ENCODE data around the gene TMEM8B.

Gene TMEM8B

GRCh38 chr9:35842020-35842745 is 13.2 kb downstream of the TMEM8B start:
- no peak for DNase-seq

GRCh38 chr9:35842795-35843194 is 13.8 kb downstream of the TMEM8B start:
- no peak for DNase-seq

- DNase-seq: peak; percentile 72
These were observed 15.7 kb downstream of the TMEM8B start for GRCh38 chr9:35844628-35845270.

GRCh38 chr9:35845824-35846771 is 17.1 kb downstream of the TMEM8B start:
- DNase-seq: no peak

- DNase-seq: no peak
These were observed 19.0 kb downstream of the TMEM8B start for GRCh38 chr9:35847792-35848572.

- peak; percentile 4 for DNase-seq
These were observed 23.3 kb downstream of the TMEM8B start for GRCh38 chr9:35852267-35852815.

GRCh38 chr9:35852876-35853865 is 24.1 kb downstream of the TMEM8B start:
- no peak for DNase-seq

GRCh38 chr9:35854091-35854762 is 25.2 kb downstream of the TMEM8B start:
- DNase-seq: no peak

GRCh38 chr9:35856206-35856605 is 27.2 kb downstream of the TMEM8B start:
- DNase-seq: no peak

- no peak for DNase-seq
These were observed 27.9 kb downstream of the TMEM8B start for GRCh38 chr9:35856882-35857281.

- DNase-seq: no peak
These were observed 29.4 kb downstream of the TMEM8B start for GRCh38 chr9:35858458-35858857.

GRCh38 chr9:35859310-35859989 is 30.4 kb downstream of the TMEM8B start:
- no peak for DNase-seq

GRCh38 chr9:35859990-35860339 is 30.9 kb downstream of the TMEM8B start:
- no peak for DNase-seq

- DNase-seq: no peak
These were observed 32.3 kb downstream of the TMEM8B start for GRCh38 chr9:35861161-35861897.

GRCh38 chr9:35862328-35862727 is 33.3 kb downstream of the TMEM8B start:
- no peak for DNase-seq

GRCh38 chr9:35863583-35863982 is 34.6 kb downstream of the TMEM8B start:
- DNase-seq: no peak

GRCh38 chr9:35864695-35865255 is 35.7 kb downstream of the TMEM8B start:
- no peak for DNase-seq

GRCh38 chr9:35867538-35867937 is 38.5 kb downstream of the TMEM8B start:
- DNase-seq: no peak

- no peak for DNase-seq
These were observed 39.9 kb downstream of the TMEM8B start for GRCh38 chr9:35868933-35869332.

Measured in right hindlimb (tissue), 1 donor.